Measurements from ENCODE around the gene RBM34.
A peak's percentile ranks its signal among the peaks of the same experiment; 100 is the strongest.
"Not testable (repeated sequence)": the region's sequence is repeated elsewhere in the genome, so short reads cannot be mapped to it uniquely, and the experiment has no call there.

RBM34 gene

DNA sequence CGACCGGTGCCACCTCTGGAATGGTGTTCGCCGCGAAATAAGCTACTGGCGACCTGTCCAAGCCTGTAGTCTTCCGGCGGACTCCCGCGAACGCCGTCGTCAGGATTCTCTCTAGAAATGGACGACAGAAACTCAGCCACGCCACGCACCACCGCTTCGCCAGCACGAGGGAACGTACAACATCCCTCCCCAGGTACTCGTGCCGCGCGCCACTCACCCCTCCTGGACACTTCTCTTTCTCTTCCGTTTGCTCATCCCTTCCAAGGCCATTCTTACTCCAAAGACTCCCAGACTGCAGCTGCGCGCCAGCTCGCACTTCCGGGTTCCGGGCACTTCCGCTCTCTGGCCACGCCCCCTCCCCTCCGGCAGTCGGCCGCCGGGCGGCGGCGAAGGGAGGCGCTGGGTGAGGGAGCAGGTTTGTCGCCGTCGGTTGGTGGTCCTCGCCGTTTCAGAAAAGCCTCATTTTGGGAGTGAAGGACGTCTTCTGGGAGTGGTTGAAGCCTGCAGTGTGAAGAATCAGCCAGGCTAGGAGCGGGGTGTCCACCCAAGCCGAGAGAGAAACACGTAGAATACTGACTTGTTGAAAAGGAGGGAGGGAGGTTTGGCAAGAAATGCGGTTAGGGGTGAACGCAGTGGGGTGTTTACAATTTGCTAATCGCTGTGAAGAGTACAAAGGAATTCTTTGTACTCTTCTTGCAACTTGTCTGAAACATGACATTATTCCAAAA is at the start of gene RBM34:
RBM34 (minus strand) TSS at position 294 of the 728 bp plus-strand sequence; CDS start at position 270, 24 bp downstream.
- peak; percentile 89 for DNase-seq (ENCODE audit: low read depth)

DNA sequence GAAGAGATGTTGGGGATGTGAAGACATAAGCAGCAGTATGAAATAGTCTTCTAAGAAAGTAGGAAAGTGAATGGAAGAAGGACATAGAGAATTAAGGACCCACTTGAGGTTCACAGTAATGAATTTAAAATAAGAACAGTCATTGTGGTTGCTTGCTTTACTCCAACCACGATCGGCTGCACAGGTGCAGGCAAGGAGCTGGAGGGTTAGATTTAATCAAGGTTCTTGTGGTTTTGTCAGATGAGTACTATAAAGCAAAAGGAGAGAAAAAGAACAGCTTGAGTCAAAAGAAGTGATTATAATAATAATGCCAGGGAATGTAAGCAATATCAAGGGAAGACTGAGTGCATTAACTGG is 46.1 kb upstream of the RBM34 start:
- no peak for DNase-seq (ENCODE audit: low read depth)

- no peak for DNase-seq (ENCODE audit: low read depth)
Observed at GRCh38 chr1:235206533-235207208, 45.6 kb upstream of the RBM34 start.

GRCh38 chr1:235205687-235206086 is 44.6 kb upstream of the RBM34 start:
- no peak for DNase-seq (ENCODE audit: low read depth)

DNA sequence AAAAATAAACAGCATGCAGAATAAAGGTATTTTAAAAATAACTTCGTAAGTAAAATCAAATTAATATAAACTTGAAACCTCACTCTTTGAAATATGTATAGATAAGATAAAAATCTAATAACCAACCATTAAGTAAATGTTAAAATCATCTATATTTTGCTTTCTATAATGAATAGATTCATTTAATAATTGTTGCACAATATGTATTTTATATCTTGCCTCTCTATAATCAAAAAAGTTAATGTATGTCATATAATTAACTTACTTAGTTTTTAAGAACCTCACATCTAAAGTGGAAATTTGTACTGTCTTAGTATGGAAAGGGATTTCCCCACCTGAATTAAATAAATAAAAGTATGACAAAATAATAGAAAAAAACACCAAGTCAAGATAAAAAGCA is 42.4 kb upstream of the RBM34 start:
- DNase-seq (ENCODE audit: low read depth): no peak

GRCh38 chr1:235202447-235202846 is 41.4 kb upstream of the RBM34 start:
- DNase-seq (ENCODE audit: low read depth): not testable (repeated sequence)

GRCh38 chr1:235199441-235199840 is 38.4 kb upstream of the RBM34 start:
- DNase-seq (ENCODE audit: low read depth): peak; percentile 38

DNA sequence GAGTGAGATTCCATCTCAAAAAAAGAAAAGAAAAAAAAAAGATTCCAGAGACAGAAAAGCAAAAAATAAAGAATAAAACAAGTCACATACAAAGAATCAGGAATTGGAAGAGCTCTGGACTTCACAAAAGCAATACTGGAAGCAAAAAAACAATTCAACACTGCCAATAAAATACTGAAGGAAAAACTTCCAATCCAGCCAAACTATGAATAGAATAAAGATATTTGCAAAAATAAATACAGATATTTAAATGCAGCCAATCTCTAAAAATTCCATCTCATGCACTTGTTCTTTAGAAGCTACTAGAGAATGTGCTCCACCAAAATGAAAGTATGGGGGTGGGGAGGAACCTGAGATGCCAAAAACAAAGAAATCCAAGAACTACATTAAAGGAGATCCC is 29.4 kb upstream of the RBM34 start:
- DNase-seq (ENCODE audit: low read depth): no peak

DNA sequence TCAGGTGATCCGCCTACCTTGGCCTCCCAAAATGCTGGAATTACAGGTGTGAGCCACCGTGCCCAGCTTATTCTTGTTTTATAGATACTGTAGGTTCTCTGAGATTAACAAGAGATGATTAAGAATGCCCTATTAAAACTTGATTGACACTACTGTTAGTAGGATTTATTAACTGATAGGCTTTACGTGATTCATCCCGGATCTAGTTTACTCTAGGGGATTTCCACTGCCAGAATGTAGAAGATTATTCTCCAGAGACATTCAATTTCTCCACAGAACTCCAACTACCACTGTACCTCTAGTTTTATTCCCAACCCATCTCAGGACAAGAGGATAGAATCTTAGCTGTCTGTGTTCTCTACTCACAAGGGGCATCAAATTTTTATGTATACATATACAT is 26.3 kb upstream of the RBM34 start:
- DNase-seq (ENCODE audit: low read depth): no peak

GRCh38 chr1:235181561-235182245 is 20.7 kb upstream of the RBM34 start:
- no peak for DNase-seq (ENCODE audit: low read depth)

DNA sequence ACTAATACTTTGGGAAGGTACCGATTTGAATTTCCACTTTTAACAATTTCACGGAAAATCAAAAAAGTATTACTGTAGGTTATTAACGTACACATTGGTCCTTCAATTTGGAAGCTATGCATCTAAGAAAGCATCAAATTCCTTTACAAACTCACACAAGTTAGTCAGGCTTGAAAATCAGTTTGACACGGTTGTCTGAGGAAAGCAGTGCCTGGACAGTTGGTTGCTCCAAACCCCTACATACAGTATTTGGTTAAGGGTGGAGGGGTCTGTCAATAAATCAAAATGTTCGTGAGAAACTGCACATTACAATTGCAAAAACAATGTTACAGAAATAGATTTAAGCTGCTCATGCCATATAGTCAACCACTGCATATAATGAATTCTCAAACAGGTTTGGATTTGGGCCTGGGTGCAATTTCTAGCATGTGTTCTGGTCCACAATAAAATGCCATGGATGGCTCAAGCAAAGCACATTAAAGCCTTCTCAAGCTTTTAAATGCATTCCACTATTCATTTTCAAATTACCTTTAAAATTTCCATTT is 19.9 kb upstream of the RBM34 start:
- no peak for DNase-seq (ENCODE audit: low read depth)

DNA sequence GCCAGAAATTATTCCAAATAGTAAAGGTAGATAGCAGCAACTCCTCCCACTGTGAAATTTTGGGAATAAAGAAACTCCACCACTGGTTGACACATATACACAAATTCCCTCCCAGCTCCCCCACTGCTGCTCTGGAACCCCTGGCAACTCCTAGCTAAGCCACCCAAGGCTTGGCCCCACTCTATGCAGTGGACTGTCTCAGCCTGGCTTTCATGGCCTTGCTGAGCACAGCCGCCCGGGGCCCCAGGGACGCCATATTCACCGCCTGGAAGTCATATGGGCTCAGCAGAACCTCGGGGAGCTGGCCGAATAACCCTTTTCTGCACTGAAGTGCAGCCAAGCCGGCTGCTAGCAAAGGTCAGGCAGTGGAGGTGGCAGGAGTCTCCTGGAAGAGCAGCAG is 15.4 kb upstream of the RBM34 start:
- DNase-seq (ENCODE audit: low read depth): no peak

- no peak for DNase-seq (ENCODE audit: low read depth)
Observed at GRCh38 chr1:235169986-235170385, 8.9 kb upstream of the RBM34 start.

DNA sequence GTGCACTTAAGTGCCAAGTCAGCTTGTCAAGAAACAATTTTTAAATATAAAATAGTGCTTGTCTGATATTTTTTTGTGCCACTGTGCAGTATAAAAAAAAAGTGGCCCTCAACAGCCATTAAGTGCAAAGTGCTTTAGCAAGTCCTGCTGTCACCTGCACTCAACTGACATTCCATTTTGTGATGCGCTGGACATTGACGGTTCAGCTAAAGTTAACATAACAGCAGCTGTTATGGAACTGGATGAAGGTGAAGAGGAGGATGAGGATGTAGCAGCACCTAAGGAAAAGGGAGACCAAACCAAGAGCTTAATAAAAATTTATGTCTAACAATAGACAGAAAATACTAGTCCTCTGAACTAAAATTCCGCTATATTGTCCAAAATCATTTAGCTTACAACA is 7.3 kb upstream of the RBM34 start:
- DNase-seq (ENCODE audit: low read depth): no peak

DNA sequence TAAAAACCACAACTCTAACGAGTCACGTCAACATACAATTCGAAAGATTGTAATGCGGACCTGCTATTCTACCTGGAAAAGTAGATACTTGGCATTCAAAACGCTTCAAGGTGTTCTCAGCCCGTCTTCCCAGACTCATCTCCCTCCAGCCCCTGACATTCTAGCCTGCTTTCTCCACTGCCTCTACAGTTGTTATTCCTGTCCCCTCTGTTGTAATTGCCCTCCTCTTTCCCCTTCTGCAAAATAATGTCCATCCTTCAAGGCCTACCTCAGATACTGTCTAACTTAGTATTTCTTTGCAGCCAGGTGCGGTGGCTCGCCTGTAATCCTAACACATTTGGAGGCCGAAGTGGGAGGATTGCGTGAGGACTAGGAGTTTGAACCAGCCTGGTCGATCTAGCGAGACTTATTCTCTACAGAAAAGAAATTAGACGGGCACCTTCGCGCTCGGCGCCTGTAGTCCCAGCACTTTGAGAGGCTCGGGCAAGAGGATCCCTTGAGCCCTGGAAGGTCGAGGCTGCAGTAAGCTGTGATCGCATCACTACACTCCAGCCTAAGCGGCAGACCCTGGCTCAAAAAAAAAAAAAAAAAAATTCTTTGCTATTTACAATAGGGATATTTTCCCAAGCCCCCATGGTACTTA is 756 bp upstream of the RBM34 start:
- DNase-seq (ENCODE audit: low read depth): no peak

DNA sequence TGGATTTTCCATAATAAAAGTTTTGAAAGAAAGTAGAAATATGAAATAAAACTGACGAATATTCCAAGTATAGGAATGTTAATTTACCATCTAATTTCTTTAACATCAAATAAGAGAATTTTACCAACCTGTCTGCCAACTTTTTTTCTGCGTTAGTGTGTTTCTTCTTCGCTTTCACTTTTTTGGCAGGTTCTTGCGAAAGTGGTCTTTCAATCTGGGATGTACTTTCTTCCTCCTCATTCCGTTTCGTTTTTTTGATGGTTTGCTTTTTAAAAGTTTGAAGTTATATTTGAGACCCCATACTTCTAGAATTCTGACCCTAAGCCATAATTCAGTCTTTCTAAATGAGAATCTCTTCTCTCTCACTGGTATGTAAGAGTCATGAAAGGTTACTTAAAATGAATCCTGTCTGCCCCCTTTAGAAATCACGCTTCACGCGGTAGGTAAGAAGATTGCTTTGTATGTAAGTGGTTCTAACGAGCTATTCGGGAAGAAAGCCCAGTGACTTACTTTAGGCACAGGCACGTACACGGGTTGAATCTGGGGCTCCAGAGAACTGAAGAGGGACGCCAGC is 580 bp downstream of the RBM34 start:
- DNase-seq (ENCODE audit: low read depth): peak; percentile 59

- not testable (repeated sequence) for DNase-seq (ENCODE audit: low read depth)
Observed at GRCh38 chr1:235159930-235160329, 1.1 kb downstream of the RBM34 start.

DNA sequence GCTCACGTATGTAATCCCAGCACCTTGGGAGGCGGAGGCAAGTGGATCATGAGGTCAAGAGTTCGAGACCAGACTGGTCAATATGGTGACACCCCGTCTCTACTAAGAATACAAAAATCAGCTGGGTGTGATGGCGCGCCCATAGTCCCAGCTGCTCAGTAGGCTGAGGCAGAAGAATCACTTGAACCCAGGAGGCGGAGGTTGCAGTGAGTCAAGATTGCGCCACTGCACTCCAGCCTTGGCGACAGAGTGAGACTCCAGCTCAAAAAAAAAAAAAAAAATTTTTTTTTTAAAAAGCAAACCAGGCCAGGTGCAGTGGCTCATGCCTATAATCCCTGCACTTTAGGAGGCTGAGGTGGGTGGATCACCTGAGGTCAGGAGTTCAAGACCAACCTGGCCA is 1.8 kb downstream of the RBM34 start:
- not testable (repeated sequence) for DNase-seq (ENCODE audit: low read depth)

DNA sequence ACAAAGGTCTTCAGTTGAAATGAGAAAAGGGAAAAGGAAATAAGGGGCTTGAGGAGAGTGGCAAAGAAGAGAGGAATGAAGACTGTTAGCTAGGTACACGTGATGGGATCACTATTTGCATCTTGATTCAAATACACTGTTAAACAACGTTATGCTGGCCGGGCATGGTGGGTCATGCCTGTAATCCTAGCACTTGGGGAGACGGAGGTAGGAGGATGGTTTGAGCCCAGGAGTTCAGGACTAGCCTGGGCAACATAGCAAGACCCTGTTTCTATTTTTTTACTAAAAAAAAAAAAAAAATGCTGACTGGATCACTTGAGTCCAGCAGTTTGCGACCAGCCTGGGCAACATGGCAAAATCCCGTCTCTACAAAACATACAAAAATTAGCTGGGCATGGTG is 2.4 kb downstream of the RBM34 start:
- DNase-seq (ENCODE audit: low read depth): no peak

DNA sequence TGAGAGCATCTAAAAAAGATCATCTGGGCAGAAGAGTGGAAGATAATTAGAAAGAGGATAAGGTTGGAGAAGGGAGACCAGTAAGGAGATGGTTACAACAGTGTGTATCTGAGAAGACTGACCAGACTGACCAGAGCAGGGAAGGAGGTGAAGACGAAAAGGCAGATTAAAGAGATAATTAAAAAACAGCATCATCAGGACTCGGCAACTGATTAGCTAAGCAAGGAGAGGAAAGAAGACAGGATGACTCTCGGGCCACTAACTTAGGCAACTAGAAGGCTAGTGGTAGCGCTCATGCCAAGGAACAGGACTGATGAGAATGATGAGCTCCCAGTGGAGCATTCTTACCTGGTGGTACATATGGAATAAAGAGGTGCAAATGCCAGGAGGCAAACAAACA is 3.9 kb downstream of the RBM34 start:
- DNase-seq (ENCODE audit: low read depth): no peak

GRCh38 chr1:235156740-235157139 is 4.3 kb downstream of the RBM34 start:
- DNase-seq (ENCODE audit: low read depth): no peak

DNA sequence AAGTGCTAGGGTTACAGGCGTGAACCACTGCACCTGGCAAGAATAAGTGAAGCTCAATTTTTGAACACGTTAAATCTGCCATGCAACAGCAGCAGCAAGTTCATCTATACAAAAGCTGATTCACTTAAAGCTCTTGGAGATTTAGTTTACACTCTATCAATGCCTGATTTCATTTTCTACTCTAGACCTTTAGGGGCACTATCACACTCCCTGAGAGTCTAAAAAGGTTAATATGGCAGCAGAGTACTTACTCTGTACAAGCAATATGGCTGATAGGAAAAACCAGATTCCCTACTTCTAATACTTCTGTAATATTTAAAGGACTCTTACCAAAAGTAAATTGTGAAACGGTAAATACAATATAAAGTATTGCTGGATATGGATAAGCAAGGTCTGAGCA is 4.8 kb downstream of the RBM34 start:
- no peak for DNase-seq (ENCODE audit: low read depth)

Measured in fibroblast of gingiva (primary cell).